NOMO-1 (cell line): ENCODE measurements around the gene FXYD6.
"Not testable (repeated sequence)": the region's sequence is repeated elsewhere in the genome, so short reads cannot be mapped to it uniquely, and the experiment has no call there.

Experiments
- DNase-seq, 2 experiments: peaks; one replicate each; lab custom pipeline; 2025; ENCODE audit not compliant: unreplicated experiment in 2 of 2; lab: John Stamatoyannopoulos, UW

Gene FXYD6

DNA sequence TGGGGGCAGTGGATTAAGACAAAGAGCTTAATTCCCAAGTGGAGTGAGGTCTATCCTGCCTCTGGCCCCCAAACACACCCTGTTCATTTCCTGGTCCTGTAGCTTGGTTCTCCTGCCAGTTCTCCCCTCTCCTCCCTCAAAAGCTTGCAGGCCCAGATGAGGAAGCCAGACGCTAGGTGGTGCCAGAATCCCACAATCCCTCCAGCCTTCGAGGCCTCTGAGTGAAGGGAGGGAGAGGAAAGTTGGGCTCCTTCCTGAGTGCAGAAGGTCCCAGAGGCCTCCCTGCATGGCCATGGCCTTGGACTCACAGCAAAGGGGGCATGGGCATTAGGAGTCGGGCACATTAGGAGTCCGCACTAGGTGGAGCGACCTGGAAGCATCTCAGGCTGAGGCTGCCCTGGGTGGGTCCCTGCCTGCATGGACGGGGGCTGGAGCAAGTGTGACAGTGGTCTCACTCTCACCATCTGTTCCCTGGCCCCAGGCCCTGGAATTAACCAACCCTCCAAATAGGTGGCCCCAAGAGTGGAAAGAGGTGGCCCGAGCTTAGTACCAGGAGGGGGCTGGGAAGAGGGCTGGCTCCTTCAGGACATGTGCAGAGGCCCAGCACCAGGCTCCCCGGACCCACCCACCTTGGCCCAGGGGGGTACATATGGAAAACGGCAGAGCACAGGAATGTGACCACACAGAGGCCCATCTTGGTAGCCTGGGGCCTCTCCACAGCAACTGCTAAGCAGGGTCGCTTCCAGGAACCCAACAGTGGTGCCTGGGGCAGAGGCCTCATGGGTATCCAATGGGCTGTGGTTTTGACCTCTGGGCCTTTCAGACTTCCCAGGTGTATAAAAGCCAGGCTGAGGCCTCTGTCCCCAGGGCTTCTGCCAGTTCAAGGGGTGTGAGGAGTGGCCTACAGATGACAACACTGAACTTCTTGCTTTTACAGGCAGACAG, 57.1 kb downstream of the FXYD6 start:
- peak; percentile 54 to 61 for DNase-seq

DNA sequence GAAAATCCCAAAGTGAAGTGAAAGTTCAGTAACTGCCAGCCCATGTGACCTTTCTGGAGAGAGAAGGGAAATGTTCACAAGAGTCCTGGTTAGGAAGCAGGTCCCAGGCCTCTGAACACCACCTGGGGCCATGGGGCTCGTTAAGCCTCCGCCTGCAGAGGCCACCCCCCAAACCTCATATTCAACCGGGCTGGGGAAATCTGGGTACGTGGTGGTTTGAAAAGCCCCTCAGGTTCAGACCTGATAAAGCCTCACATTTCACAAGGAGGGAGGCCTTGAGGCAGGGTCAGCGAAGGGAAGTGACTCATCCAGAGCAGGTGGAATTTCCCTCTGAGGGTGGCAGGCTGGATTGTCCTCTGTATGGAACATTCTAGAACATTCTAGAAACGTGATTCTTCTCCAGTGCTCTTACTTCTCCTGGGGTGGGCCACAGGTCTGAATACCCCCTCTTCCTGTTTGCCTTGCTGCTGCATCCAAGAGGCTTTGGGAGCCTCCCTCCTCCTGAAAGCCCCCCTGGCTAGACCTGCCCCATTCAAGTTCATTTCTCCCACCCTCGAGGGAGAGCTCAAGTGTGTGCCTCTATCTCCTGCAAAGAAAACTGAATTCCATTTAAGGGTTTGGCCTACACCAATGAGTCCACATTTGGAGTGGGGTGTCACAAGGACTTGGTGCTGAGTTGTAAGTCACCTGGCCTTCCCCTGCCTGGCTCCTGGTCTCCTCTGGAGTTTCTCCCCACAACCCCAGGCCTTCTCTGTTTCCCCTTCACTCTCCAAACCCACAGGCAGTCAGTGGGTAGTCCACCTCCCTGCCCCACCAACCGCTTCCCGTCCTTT, 58.2 kb downstream of the FXYD6 start:
- DNase-seq: no peak

DNA sequence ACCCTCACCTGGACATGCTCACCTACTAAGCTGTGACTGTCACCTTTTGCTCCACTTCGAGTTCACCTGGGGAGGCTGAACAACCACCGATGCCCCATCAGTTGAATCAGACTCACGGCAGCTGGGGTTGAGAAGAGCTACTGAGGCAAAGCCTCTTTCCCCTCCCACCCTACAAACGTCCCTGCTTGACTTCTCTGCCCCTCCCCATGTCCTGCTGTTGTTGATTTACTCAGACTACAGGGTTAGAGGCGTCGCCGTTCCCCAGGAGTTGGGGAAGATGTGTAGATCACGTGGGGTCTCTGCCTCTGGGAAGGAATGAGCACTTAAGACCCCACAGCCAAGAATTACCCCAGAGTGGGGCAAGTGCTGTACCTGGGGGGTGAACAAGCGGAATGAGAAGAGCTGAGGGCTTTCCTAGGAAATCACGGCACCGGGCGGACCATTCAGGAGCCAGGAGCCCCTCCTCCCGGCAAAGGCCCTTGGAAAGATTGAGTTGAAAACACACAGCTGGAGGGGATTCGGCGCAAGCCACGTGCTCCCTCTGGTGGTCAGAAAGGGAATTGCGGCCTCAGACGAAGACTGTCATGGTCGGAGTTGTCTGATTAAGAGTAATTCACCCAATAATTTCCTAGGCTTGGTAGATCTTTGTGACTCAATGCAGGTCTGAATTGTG, 59.0 kb downstream of the FXYD6 start:
- peak; percentile 65 to 67 for DNase-seq

DNA sequence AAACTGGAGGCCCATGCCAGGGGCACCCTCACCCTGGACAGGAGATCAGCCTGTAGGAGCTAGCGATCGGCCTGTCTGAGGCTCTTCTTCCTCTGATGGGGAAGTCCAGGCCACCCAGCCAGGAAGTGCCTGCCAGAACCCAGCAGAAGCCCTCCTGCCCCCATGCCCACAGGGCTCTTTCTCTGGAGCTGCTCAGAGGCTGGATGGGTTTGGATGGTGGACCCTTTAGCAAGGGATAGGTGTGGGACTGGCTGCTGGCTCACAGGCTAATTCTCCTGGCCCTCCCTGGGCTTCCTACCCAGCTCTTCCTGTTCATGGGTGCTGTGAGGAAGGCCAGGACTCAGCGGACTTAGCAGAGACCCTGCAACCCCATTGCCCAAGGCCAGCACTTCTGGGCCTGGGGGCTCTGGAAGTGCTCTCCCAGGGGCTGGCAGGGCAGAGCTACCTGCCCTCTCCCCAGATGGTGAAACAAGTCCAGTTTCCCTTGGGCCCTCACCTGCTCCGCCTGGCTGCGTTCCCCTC, 59.6 kb downstream of the FXYD6 start:
- peak in 1 of 2 experiments; percentile 10 for DNase-seq

DNA sequence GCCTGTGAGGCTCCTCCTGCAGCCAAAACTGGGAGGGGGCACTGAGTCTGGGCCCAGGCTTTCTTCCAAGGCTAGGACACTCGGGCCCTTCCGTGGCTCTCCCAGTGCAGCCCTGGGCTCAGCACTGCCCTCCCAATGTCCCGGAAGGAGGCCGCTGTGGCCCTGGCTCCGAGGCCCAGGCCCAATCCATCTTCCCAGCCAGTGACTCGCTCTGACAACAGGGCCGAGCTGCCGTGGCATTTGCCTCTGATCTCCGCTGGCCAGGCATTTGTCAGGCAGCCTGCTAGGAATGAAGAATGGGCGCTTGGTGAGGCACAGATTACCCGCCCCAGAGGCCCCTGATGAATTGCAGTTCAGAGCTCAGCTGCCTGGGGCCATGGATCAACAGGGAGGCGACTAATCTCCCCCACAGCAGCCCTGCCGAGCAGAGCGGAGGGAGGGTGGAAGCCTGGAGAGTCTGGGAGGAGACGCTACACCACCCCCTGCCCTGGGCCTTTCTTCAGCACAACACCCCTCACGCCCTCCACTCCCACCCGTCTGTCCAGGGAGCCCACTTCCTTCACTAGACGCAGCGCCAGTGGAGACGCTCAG, 60.2 kb downstream of the FXYD6 start:
- DNase-seq: no peak

DNA sequence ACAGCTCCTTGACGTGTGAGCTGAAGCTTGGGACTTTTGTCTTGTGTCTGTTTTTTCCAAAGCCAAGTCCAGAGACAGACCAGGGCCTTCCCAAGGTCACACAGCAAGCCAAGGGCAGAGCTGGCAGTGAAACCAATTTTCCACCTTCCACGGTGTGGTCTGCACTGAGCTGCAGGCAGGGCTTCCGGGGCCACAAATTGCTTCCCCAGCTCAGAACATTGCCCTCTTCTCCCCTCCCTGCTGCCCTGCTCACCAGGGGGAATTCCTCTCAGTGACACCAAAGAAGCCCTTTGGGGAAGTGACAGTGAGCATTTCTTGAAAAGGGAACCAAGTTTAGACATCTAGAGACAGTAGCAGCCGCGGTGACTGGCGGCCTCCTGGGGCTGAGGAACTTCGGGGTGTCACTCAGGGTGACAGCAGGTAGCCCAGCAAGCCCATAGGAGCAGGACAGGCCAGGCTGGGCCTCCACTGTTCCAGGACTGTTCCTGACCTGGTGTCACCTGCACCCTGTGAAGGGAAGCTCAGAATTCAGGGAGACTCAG, 61.1 kb downstream of the FXYD6 start:
- DNase-seq: peak; percentile 83 to 93

DNA sequence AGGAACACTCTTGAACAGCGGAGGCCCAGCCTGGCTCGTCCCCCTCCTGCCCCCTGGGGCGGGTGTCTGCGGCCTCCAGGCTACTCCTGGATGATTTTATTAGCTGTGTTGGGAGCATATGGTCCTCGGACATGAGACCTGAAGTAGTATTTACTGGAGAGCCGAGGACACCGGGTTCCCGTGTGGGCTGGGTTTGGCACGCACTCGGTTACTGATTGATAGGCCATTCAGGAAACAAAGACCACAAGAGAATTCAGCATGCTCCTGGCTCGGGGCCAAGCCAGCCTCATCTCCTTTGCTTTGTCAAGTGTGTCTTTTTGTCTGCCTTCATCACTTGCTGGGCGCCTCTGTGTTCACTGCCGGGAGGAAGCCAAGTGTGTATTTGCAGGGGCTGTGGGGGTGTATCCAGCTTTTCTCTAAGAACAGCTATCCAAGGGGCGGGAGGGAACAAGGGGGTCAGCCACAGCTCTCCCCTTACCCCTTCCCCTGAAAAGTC, 61.6 kb downstream of the FXYD6 start:
- peak in 1 of 2 experiments; percentile 36 for DNase-seq

DNA sequence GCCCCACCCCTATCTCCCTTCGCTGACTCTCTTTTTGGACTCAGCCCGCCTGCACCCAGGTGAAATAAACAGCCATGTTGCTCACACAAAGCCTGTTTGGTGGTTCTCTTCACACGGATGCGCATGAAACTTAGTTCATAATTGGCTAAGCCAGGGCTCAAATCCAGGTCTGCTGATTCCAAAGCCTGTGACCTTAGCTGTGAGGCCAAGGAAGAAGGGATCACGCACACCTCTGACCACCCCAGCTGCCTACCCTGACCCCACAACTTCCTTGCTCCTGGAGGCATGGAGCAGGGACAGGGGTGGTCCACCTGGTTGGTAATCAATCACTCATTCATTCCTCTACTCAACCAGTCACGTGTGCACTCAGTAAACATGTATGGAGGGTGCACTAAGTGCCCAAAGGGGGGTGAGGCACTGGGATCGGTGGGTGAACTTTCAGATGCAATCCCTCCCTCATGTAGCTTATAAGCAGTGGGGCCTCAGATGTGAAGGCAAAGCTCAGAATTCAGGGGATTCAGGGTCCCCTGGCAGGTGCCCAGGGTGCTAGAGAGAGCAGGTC, 62.2 kb downstream of the FXYD6 start:
- DNase-seq: no peak

DNA sequence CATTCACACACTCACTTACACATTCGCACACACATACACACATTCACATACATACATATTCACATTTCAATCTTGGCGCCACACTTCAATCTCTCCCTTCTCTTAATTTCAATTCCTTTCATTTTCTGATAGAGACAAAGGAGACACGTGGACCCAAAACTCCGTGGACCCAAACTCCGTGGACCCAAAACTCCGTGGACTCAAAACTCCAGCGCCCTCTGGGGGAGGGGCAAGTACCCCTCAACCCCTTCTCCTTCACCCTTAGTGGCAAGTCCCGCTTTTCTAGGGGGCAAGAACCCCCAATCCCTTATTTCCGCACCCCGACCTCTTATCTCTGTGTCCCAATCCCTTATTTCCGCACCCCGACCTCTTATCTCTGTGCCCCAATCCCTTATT, 66.4 kb downstream of the FXYD6 start:
- DNase-seq: not testable (repeated sequence)

DNA sequence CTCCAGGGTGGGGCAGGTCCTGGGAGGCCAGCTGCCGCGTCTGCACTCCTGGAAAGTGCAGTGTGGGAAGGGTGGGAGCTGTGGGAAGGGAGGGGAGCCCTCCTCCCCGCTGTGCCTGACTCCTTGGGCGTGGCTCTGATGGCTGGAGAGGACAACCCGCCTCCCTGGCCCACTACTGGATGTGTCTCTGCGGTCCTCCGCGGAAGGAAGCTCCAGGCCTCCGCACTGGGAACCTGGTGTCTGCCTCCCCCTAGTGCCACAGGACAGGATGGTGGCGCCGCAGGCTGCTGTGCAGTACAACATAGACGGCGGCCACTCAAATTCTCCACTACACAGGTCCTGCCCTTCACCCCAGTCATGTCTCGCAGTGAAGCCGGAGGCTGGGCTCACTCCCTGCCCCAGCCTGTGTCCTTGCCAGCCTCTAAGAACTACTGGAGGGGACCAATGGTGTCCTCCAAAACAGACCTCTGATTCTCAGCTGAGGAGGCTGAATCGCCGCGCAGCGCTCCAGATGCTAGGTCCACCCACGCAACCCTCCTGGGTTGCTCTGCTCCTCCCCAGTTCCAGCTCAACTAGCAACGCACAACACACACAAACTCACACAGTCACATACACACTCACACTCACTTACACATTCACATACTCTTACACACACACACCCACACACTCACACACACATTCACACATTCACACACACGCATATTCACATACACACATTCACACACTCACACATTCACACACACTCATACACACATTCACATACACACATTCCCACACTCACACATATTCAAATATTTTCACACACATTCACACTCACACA, 67.0 kb downstream of the FXYD6 start:
- DNase-seq: peak; percentile 33 to 75

DNA sequence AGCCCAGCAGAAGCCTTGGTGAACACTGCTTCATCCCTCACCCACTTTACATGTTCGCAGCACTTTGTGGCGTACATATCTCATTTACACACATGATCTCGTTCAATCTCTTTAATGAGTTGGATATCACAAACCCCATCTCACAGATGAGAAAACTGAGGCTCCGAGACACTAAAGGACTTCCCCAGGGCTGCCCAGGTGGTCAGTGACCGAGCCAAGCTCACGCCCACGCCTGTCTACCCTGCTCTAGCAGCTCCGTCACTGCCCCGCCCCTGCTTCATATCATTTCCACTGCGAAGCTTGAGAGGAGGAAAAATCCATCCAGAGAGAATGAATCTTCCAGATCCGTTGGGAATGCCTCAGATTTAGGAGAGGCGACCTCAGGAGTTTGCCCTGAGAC, 67.7 kb downstream of the FXYD6 start:
- DNase-seq: no peak

DNA sequence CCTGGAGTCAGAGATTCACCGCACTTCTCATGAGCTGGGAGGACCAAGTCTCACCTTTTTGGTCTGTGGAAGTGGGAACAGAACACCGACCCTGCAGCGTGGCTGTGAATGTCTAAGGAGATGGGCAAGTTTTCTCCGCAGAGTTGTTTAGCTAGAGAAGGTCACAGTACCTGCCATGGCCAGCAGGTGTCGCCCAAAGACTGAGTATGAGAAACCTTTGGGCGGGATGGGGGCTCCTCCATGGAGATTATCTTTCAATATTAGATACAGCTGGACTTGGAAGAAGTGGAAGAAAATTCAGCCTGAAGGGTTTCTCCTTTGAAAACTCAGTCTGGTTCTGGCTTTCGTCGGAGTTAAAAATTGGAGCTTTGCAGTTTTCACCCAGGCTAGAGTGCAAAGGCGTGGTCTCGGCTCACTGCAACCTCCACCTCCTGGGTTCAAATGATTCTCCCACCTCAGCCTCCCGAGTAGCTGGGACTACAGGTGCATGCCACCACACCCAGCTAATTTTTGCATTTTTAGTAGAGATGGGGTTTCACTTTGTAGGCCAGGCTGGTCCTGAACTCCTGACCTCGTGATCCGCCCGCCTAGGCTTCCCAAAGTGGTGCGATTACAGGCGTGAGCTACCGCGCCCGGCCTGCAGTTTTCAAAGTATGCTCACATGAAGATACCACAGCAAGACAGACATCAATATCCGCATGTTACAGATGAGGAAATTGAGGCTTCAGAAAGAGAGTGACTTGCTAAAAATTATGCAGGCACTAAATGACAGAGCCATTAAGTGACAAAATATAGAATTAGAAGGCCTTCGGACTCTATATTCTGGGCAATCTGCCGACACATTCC, 68.8 kb downstream of the FXYD6 start:
- peak in 1 of 2 experiments; percentile 35 for DNase-seq

DNA sequence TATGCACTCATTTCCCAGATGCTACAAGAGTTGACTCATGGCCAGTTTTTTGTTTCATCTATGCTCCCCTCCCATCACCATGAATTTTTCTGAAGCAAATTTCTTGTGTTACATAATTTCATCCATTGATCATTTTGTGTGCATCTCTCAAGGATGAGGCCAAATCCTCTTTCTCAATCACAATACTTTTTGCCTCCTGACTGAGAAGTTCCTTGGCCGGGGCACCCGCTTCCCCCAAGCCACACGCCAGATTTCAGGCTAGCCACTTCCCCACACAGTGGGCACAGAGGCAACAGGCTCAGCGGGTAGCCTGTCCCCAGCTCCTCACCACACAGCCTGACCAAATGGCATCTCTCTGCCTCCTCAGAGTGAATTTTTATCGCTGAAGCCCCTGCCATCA, 69.6 kb downstream of the FXYD6 start:
- peak in 1 of 2 experiments; percentile 36 for DNase-seq

DNA sequence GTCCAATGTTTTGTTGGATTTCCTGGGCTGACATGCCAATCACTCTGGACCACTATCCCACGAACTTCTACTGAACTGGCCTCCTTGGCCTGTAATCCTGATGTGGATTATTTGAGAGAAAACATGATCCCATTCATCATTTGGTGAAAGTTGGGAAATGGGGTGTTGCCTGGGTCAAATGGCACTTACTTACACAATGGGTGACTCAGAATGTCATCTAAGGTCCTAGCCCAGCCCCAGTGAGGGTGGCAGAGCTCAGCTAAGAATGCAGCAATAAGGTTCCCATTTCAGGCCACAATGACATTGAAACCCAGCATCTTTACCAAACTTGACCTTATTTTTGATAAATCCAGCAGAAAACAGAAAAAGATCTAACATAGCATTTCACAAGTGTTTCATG, 71.4 kb downstream of the FXYD6 start:
- peak; percentile 21 to 31 for DNase-seq

DNA sequence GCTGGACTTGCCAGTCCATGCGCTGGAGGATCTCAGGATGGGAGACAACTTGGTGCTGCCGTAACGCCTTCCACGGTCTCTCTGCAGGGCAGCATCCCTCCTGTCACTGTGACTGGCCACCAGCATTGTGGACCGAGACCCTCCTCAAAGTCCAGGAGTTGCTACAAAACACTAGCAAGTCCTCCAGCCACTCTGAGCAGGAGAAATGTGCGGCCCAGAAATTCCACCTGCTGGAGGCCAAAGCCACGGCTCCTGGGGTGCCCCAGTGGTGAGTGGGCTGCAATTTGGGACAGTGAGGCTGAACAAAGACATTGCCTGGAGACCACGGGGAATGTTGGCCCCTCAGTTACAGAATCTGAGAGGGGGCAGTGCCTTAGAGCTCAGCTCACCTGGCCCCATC, 72.6 kb downstream of the FXYD6 start:
- DNase-seq: no peak

DNA sequence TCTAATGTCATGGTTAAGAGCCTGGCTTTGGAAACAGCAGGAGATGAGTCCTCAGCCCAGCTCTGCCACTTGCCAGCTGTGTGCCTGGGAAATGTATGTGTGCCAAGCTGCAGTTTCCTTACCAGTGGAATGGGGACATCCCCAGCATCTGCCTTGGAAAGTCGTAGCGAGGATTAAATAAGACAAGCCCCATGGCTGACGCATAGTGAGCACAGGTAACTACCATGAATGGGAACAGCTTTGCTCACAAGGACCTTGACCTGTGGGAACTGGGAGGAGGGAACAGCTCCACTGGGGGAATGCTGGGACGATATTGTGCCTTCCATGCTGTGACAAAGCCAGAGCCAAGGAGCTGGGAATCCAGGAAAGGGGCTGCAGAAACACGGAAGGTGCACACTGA, 76.8 kb downstream of the FXYD6 start:
- DNase-seq: no peak

DNA sequence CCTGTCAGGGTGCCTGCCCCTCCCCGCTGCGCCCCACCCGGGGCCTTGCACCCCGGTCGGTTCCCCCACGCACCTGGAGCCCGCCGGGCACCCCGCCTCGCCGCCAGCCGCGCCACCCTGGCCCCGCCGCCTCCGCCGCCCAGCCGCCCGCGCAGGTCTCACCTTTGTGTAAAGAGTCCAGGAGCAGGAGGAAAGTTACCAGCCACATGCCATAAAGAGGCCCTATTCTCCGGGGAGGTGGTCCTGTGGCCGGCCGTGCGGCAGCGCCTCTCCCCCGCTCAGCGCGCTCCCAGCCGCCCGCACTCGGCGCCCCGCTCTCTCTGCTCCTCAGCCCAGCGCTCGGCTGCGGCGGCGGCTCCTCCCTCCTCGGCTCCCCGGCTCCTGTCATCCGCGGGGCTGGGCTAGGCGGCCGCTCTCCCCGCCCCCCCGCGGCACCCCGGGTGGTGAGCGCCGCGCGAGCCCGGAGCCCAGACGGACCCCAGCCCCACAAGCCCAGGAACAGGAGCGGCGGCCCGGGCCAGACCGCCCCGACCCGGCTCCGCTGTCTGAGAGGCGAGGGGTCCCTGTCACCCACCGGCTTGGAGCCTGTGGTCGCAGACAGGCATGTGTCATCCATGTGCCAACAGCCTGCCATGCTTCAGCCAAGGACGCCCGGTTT, 79.5 kb downstream of the FXYD6 start, which contains the start of gene DSCAML1:
Gene DSCAML1 (minus strand): TSS at position 345 of the 658 bp plus-strand sequence. CDS start 137 bp downstream, at position 208.
- no peak for DNase-seq
